H1 (cell line): ENCODE results near the gene ISM1. TPM values are rescaled to one million over a fixed set of nuclear protein-coding genes. Genes with fewer than 3 reads are reported as not detected.

Source experiments
- ASH2L ChIP-seq: fragments of 200-600, 300-600 bp; sonication (generic); IDR thresholded peaks from one replicate; pipeline ENCODE4 v1.7.1; 2017; ENCODE audit warnings: low read length
- CHD1 ChIP-seq: IDR thresholded peaks from 2 replicates; pipeline ENCODE4 v1.6.1; 2012; ENCODE audit warnings: low read depth, low read length, improper control_type of control experiment
- HDAC2 ChIP-seq, 2 experiments: fragments of 300-600 bp in 1 of 2; sonication (generic) in 1 of 2; IDR thresholded peaks; 2 replicates each; pipeline ENCODE4 v1.6.1; 2011 to 2012; ENCODE audit warnings: low read depth in 2 of 2, low read length in 2 of 2, mild to moderate bottlenecking in 2 of 2, moderate library complexity in 2 of 2, borderline replicate concordance in 1 of 2, inconsistent platforms in 1 of 2
- POU5F1 ChIP-seq: IDR thresholded peaks from 2 replicates; pipeline ENCODE4 v1.6.1; 2011; ENCODE audit warnings: low read depth, mild to moderate bottlenecking, low read length, moderate library complexity
- TBP ChIP-seq: IDR thresholded peaks from 2 replicates; pipeline ENCODE4 v1.6.1; 2011; ENCODE audit warnings: low read depth, low read length, improper control_type of control experiment
- polyA plus RNA-seq, 7 experiments: library from polyadenylated mRNA; depleted of rRNA in 3 of 7; stranded (reverse) in 5 of 7; unstranded in 2 of 7; fragments of >200 nt in 5 of 7; fragments of 200-250 nt in 2 of 7; gene quantifications; 1 replicate in 5 of 7; 2 replicates in 1 of 7; 4 replicates in 1 of 7; pipeline versions ENCODE4 v1.2.1 to v1.2.3, GENCODE V29; 2011 to 2013; ENCODE audit warnings: missing spikeins in 2 of 7, mixed read lengths in 2 of 7
- total RNA-seq: library from RNA; stranded (reverse); fragmentation: NEBNext Ultra II Directional; extraction: Animal tissue kit (Norgen Biotek cat#: 25700); gene quantifications from 2 replicates; pipeline ENCODE4 v1.2.1, GENCODE V29; 2021

ISM1 gene
- total and polyA plus RNA-seq, 2 of the 8 experiments (the other 6 are each of a cell fraction or from before 2014, with no cell fraction given): 0.62 to 0.97 TPM

- TF ChIP-seq HDAC2 (IDR thresholded peaks at IDR 0.05; ENCODE audit: borderline replicate concordance in 1 of 2, low read depth in 2 of 2, low read length in 2 of 2) (no peak), POU5F1 (no peak), TBP (no peak), CHD1 (no peak), ASH2L (no peak)
Measured at GRCh38 chr20:13349235-13349604, 128.1 kb downstream of the ISM1 start (continued).

Other genes starting within 250 kb of the ISM1 start
- gene SPTLC3, start 212.3 kb upstream of the ISM1 start, total RNA-seq: 0.42 and 0.82 TPM in 2 replicates
- gene SPTLC3, start 212.3 kb upstream of the ISM1 start, polyA plus RNA-seq (2011; rRNA removed): 0.11 and 0.23 TPM in 2 replicates